Psoas muscle (tissue), 8 donors: ENCODE data around the gene SOCS7. TPM values are rescaled to one million over a fixed set of nuclear protein-coding genes. Genes with fewer than 3 reads are reported as not detected.

Experiments
- ATAC-seq, 4 donors: fragments of 200-7000 bp; cut with Tn5 transposase; one replicate each; pipeline ENCODE4 v1.9.1; 2020; ENCODE audit warnings: moderate library complexity in 3 of 4, mild to moderate bottlenecking in 2 of 4
- DNase-seq, 2 donors: peaks; one replicate each; pipeline ENCODE4 v3.0.0-alpha.2; 2020
- H3K27ac ChIP-seq: fragments of 200-600 bp; one replicate; pipeline ENCODE4 v1.8.0; 2022
- H3K27me3 ChIP-seq, 3 donors: fragments of 200-600 bp in 1 of 3; one replicate each; pipeline versions ENCODE4 v1.6.1 to v1.8.0; 2013 to 2022; ENCODE audit warnings: low read length in 2 of 3, mild to moderate bottlenecking in 2 of 3, moderate library complexity in 1 of 3; ENCODE audit not compliant: insufficient read depth in 3 of 3
- H3K36me3 ChIP-seq, 2 donors: fragments of 200-600 bp in 1 of 2; one replicate each; pipeline versions ENCODE4 v1.6.1 to v1.8.0; 2013 to 2022; ENCODE audit warnings: low read depth in 1 of 2, mild to moderate bottlenecking in 1 of 2, moderate library complexity in 1 of 2; ENCODE audit not compliant: insufficient read depth in 1 of 2
- H3K4me1 ChIP-seq: fragments of 200-600 bp; one replicate; pipeline ENCODE4 v1.8.0; 2022
- H3K4me3 ChIP-seq: fragments of 200-600 bp; one replicate; pipeline ENCODE4 v1.8.0; 2022; ENCODE audit warnings: mild to moderate bottlenecking
- H3K9me3 ChIP-seq: fragments of 200-600 bp; one replicate; pipeline ENCODE4 v1.8.0; 2022
- WGBS, 3 donors: extraction: QIAGEN DNeasy Blood & Tissue Kit; methylation state at CpG; one replicate each; pipeline versions ENCODE4 v1.1.6 to v1.1.7; 2013; 5-methylcytosine and 5-hydroxymethylcytosine counted together
- intact Hi-C, 2 donors: fragments of 100-400 bp; cut with DNase I; formaldehyde crosslinking; loops; one replicate each; pipeline versions ENCODE4 v1.11.0 to v1.14.2; 2022
- polyA plus RNA-seq, 3 donors: library from polyadenylated mRNA; stranded (reverse); fragments of 200-250 nt; gene quantifications; one replicate each; pipeline ENCODE4 v1.2.3, GENCODE V29; 2013
- total RNA-seq, 4 donors: library from RNA; stranded (reverse); fragmentation: NEBNext Ultra II Directional in 2 of 4; extraction: Animal tissue kit (Norgen Biotek cat#: 25700) in 2 of 4; gene quantifications; one replicate each; pipeline versions ENCODE4 v1.2.1 to v1.2.4, GENCODE V29; 2021 to 2023
- TF ChIP-seq, protein P1 (sequence below): fragments of 200-600 bp; IDR thresholded peaks from one replicate; pipeline ENCODE4 v1.8.0; 2022; ENCODE audit warnings: antibody characterized with exemption
- donor health status: healthy with polysubstance abuse.
- donor health status: DM: no; HTN: no; CAD: no; lungs with moderate emphysema.
- donor health status: Bipolar disorder and iron deficiency.
- donor health status: healthy.
- donor health status: DM: yes; HTN: yes; CAD: no.
- donor health status: DM: no; HTN: no; CAD: no.
- donor health status: DM: no; HTN: no; CAD: no.
- donor health status: DM: yes; HTN: yes; CAD: no.

SOCS7 gene
- total and polyA plus RNA-seq, 7 donors, result 6.6 to 28.9 (median 23.9) TPM

DNA sequence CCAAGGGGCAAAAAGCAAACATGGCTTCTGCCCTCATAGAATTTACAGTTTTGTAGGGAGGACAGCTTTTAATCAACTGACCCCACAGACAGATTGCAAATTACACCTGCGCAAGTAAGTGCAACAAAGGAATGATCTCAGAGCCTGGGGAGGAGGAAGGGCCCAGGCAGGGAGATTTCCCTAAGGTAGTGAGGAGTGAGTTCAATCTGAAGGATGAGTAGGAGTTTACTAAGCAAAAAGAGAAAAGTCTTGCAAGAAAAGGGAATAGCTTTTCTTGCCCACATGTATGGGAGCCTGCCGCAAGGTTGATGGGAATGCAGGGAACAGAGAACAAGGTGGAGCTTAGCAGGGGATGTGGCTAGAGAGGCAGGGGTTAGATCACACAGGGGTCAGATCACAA lies 1.6 kb upstream of the SOCS7 start:
- no peaks in the 10 kb centered on the region for H3K9me3 ChIP-seq
- H3K27ac ChIP-seq, result no peak overlapping the region
- no peaks in the 10 kb centered on the region for H3K27me3 ChIP-seq
- peaks cover 20% of the 10 kb centered on the region for H3K4me1 ChIP-seq
- TF ChIP-seq, protein P1, sequence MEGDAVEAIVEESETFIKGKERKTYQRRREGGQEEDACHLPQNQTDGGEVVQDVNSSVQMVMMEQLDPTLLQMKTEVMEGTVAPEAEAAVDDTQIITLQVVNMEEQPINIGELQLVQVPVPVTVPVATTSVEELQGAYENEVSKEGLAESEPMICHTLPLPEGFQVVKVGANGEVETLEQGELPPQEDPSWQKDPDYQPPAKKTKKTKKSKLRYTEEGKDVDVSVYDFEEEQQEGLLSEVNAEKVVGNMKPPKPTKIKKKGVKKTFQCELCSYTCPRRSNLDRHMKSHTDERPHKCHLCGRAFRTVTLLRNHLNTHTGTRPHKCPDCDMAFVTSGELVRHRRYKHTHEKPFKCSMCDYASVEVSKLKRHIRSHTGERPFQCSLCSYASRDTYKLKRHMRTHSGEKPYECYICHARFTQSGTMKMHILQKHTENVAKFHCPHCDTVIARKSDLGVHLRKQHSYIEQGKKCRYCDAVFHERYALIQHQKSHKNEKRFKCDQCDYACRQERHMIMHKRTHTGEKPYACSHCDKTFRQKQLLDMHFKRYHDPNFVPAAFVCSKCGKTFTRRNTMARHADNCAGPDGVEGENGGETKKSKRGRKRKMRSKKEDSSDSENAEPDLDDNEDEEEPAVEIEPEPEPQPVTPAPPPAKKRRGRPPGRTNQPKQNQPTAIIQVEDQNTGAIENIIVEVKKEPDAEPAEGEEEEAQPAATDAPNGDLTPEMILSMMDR, result no peak
- ATAC-seq (no peak), DNase-seq (no peak)
- 94 to 96% (median 96%) methylated on average over 2 of the region's 2 CpGs for WGBS, 3 donors
- intact Hi-C loops, result loop anchor here (2.0 to 10.0 kb wide), 3 partner anchors 55 to 135 kb away; partner anchors contain the start of gene MRPL45 (in 1 of the 2)
- no peaks in the 10 kb centered on the region for H3K36me3 ChIP-seq
- no peak overlapping the region for H3K4me3 ChIP-seq

DNA sequence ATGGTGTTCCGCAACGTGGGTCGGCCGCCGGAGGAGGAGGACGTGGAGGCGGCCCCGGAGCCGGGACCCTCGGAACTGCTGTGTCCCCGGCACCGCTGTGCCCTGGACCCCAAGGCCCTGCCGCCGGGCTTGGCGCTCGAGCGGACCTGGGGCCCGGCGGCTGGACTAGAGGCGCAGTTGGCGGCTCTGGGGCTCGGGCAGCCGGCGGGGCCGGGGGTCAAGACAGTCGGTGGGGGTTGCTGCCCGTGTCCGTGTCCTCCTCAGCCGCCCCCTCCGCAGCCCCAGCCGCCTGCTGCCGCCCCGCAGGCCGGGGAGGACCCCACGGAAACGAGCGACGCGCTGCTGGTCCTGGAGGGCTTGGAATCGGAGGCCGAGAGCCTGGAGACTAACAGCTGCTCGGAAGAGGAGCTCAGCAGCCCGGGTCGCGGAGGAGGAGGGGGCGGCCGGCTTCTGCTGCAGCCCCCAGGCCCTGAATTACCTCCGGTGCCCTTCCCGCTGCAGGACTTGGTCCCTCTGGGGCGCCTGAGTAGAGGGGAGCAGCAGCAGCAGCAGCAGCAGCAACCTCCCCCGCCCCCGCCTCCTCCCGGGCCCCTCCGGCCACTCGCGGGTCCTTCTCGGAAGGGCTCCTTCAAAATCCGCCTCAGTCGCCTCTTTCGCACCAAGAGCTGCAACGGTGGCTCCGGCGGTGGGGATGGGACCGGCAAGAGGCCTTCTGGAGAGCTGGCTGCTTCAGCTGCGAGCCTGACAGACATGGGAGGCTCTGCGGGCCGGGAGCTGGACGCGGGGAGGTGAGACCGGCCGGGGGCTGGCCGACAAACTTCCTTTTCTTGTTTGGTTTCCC lies 821 bp downstream of the SOCS7 start:
- peak; percentile 30 to 63 for DNase-seq
- H3K4me1 ChIP-seq, result peaks cover 41% of the 10 kb centered on the region
- intact Hi-C loops, result loop anchor here in 1 of 2 donors (10.0 kb wide), 2 partner anchors 58 to 132 kb away; partner anchors contain the start of gene MRPL45

DNA sequence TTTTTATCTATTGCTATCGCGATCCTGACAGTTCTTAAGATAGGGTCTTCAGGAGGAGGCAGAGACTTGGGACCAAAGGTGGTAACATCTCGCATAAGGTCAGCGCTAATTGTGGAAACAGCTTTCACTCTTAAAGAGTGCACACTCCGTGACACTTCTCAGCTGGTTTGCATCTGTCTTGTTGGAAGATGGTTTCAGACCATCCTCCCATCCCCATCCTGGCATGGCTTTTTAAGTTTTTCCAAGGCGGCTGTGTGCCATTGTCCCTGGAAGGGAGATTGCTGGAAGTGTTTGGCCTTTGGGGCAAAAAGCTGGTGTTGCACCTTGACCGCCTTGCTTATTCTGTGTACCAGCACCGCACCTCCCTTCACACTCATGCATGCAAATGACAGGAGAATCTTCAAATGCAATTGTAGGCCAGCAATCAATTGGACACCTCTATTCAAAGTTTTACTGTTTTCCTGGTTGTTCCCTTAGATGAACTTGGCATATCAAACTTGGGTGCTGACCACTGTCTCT lies 1.5 kb downstream of the SOCS7 start:
- 6 to 10% (median 9%) methylated on average over 8 of the region's 8 CpGs for WGBS, 3 donors
- DNase-seq (no peak), ATAC-seq (peak in 2 of 4 donors; percentile 12 to 45)
- intact Hi-C loops, result loop anchor here in 1 of 2 donors (10.0 kb wide), 2 partner anchors 58 to 132 kb away; partner anchors contain the start of gene MRPL45
- TF ChIP-seq, protein P1, result no peak
- peak overlapping the region; percentile 84 for H3K27ac ChIP-seq
- H3K27me3 ChIP-seq, result no peaks in the 10 kb centered on the region
- peak overlapping the region; percentile 92 for H3K4me3 ChIP-seq
- peaks cover 48% of the 10 kb centered on the region for H3K4me1 ChIP-seq
- H3K36me3 ChIP-seq, result no peaks in the 10 kb centered on the region
- H3K9me3 ChIP-seq, result no peaks in the 10 kb centered on the region

More for the DNA sequence above, 821 bp downstream of the SOCS7 start:
- Histone ChIP-seq H3K36me3 (no peaks in the 10 kb centered on the region), H3K9me3 (no peaks in the 10 kb centered on the region), H3K27ac (peak overlapping the region; percentile 84), H3K27me3 (no peaks in the 10 kb centered on the region), H3K4me3 (peak overlapping the region; percentile 92)
- 0 to 1% (median 0%) methylated on average over 46 to 72 of the region's 72 CpGs for WGBS, 3 donors
- peak; percentile 5 to 22 (median 12) for ATAC-seq
- TF ChIP-seq, protein P1, result no peak

DNA sequence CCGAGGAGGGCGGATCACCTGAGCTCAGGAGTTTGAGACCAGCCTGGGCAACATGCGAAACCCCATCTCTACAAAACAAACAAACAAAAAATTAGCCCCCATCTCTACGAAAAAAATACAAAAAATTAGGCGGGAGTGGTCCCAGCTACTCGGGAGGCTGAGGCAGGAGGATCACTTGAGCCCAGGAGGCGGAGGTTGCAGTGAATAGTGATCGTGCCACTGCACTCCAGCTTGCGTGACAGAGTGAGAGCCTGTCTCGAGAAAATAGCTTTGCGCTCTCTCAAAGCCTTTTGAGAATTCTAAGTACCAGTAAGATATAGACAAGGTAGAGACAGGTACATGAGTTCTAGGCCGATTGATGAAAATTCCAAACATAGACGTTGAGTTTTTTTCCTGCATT lies 2.0 kb downstream of the SOCS7 start:
- ATAC-seq, result no peak
- no peak overlapping the region for H3K27ac ChIP-seq
- peaks cover 53% of the 10 kb centered on the region for H3K4me1 ChIP-seq
- H3K4me3 ChIP-seq, result peak overlapping the region; percentile 92
- TF ChIP-seq, protein P1, result no peak
- no peak for DNase-seq
- intact Hi-C loops, result loop anchor here in 1 of 2 donors (10.0 kb wide), 2 partner anchors 59 to 131 kb away; partner anchors contain the start of gene MRPL45
- H3K36me3 ChIP-seq, result no peaks in the 10 kb centered on the region
- no peaks in the 10 kb centered on the region for H3K27me3 ChIP-seq
- 71 to 82% (median 74%) methylated on average over 13 of the region's 13 CpGs for WGBS, 3 donors
- no peaks in the 10 kb centered on the region for H3K9me3 ChIP-seq
